ENCODE data around the gene SYTL4.

GRCh38 chrX:100662796-100663195 lies 69.1 kb downstream of the SYTL4 start:
- no peak for TF ChIP-seq CTCF (conservative IDR thresholded peaks at IDR 0.05; ENCODE audit: low read depth in 2 of 2)
- no peak for TF ChIP-seq EZH2 (IDR thresholded peaks at IDR 0.05; ENCODE audit: low read depth, unreplicated experiment)
- no peak for TF ChIP-seq POLR2AphosphoS5 (IDR thresholded peaks at IDR 0.05; ENCODE audit: low read depth)
- TF ChIP-seq REST (IDR thresholded peaks at IDR 0.05; ENCODE audit: unreplicated experiment) = no peak
- TF ChIP-seq EZH2phosphoT487 (IDR thresholded peaks at IDR 0.05; ENCODE audit: unreplicated experiment) = no peak
- no peak for TF ChIP-seq ETS1 (IDR thresholded peaks at IDR 0.05)
- no peak for TF ChIP-seq JUNB (IDR thresholded peaks at IDR 0.05; ENCODE audit: unreplicated experiment)
- no peak for TF ChIP-seq CREB1 (CRISPR knock-in tag; IDR thresholded peaks at IDR 0.05; ENCODE audit: low read depth)
- no peak for TF ChIP-seq ZNF114 (CRISPR knock-in tag; IDR thresholded peaks at IDR 0.05)
- no peak for TF ChIP-seq ZNF462 (CRISPR knock-in tag; IDR thresholded peaks at IDR 0.05)
- no peak for TF ChIP-seq ZNF331 (CRISPR knock-in tag; IDR thresholded peaks at IDR 0.05; ENCODE audit: low read depth)
- no peak for TF ChIP-seq NANOG (IDR thresholded peaks at IDR 0.05; ENCODE audit: borderline replicate concordance)
